K562 (cell line): ENCODE measurements around the gene LRRTM1. TPM values are rescaled to one million over a fixed set of nuclear protein-coding genes. Genes with fewer than 3 reads are reported as not detected.

Source experiments
- ATAC-seq: fragments of 200-7000 bp; cut with Tn5 transposase; 3 replicates; pipeline ENCODE4 v1.9.1; 2020; ENCODE audit warnings: moderate library complexity
- BruUV-seq: library from RNA; stranded (reverse); fragments of 400-500 nt; replicated peaks from 2 replicates; lab custom pipeline; 2021; lab: Mats Ljungman, UMichigan
- CTCF ChIA-PET: fragments of 300-600 bp; formaldehyde crosslinking; extraction: SDS; loops from one replicate; lab custom pipeline; 2021; ENCODE audit warnings: low intra/inter-chr PET ratio; lab: Yijun Ruan, JAX
- POLR2A ChIA-PET: fragments of 300-600, 350-650 bp; sonication (Branson Sonifier 250); formaldehyde crosslinking; extraction: SDS; loops from one replicate; lab custom pipeline; 2021; ENCODE audit warnings: antibody characterized with exemption, inconsistent platforms; lab: Yijun Ruan, JAX
- DNase-seq, 4 experiments: peaks; one replicate each; pipeline versions ENCODE4 v3.0.0 to v3.0.0-alpha.2; 2011 to 2018; ENCODE audit warnings: low spot score in 3 of 4, mixed read lengths in 3 of 4; ENCODE audit errors: extremely low read depth in 1 of 4
- FAIRE-seq: peaks from 2 replicates; lab custom pipeline; 2011; peaks lifted over from hg19 to GRCh38; lab: Jason Lieb, UNC
- H2AFZ ChIP-seq: 2 replicates; pipeline ENCODE4 v1.6.0; 2011; ENCODE audit warnings: low read depth, low read length, control low read depth, inconsistent platforms
- H3K27ac ChIP-seq: fragments of 200-600 bp; 3 replicates; pipeline ENCODE4 v1.8.0; 2011; ENCODE audit warnings: low read depth, mild to moderate bottlenecking, control low read depth, inconsistent platforms, low read length, moderate library complexity, mixed read lengths; ENCODE audit errors: extremely low read depth
- H3K27me3 ChIP-seq, 2 experiments: fragments of 300-600 bp in 1 of 2; 2 replicates in 1 of 2; 3 replicates in 1 of 2; pipeline versions ENCODE4 v1.6.0 to v1.8.0; 2011; ENCODE audit warnings: inconsistent platforms in 2 of 2, low read length in 2 of 2, mild to moderate bottlenecking in 1 of 2, mixed read lengths in 1 of 2, moderate library complexity in 1 of 2; ENCODE audit not compliant: control insufficient read depth in 2 of 2, insufficient read depth in 2 of 2
- H3K36me3 ChIP-seq: fragments of 300-600 bp; 3 replicates; pipeline ENCODE4 v1.8.0; 2011; ENCODE audit warnings: mild to moderate bottlenecking, low read length, inconsistent platforms; ENCODE audit not compliant: control insufficient read depth, insufficient read depth
- H3K4me1 ChIP-seq, 2 experiments: fragments of 200-600 bp in 1 of 2; replicated peaks in 1 of 2; 2 replicates in 1 of 2; 3 replicates in 1 of 2; pipeline versions ENCODE4 v1.5.1 to v1.8.0; 2011; ENCODE audit warnings: inconsistent platforms in 2 of 2, low read length in 2 of 2, mild to moderate bottlenecking in 1 of 2, mixed read lengths in 1 of 2, moderate library complexity in 1 of 2; ENCODE audit not compliant: control insufficient read depth in 2 of 2, insufficient read depth in 2 of 2
- H3K4me2 ChIP-seq: 2 replicates; pipeline ENCODE4 v1.6.1; 2011; ENCODE audit warnings: low read length, control low read depth, inconsistent platforms, mixed read lengths; ENCODE audit not compliant: insufficient read depth
- H3K4me3 ChIP-seq: fragments of 200-600 bp; sonication (generic), shearing (Covaris generic); 2 replicates; pipeline ENCODE4 v1.5.1; 2016; ENCODE audit warnings: control low read depth, inconsistent platforms
- H3K79me2 ChIP-seq: fragments of 200-600 bp; 3 replicates; pipeline ENCODE4 v1.8.0; 2011; ENCODE audit warnings: low read length, inconsistent platforms; ENCODE audit not compliant: control insufficient read depth, insufficient read depth
- H3K9ac ChIP-seq, 2 experiments: 2 replicates each; pipeline versions ENCODE4 v1.6.0 to v1.6.1; 2011; ENCODE audit warnings: low read depth in 2 of 2, low read length in 2 of 2, control low read depth in 1 of 2, inconsistent platforms in 1 of 2, mild to moderate bottlenecking in 1 of 2, mixed read lengths in 1 of 2; ENCODE audit not compliant: insufficient read depth in 1 of 2
- H3K9me1 ChIP-seq: one replicate; pipeline ENCODE4 v1.6.0; 2011; ENCODE audit warnings: inconsistent platforms, mild to moderate bottlenecking, low read length, moderate library complexity; ENCODE audit not compliant: control insufficient read depth, insufficient read depth
- H3K9me3 ChIP-seq: replicated peaks from 2 replicates; pipeline ENCODE4 v1.5.1; 2011; ENCODE audit warnings: low read depth, low read length, inconsistent platforms; ENCODE audit not compliant: control insufficient read depth, insufficient read depth
- H4K20me1 ChIP-seq: replicated peaks from 2 replicates; pipeline ENCODE4 v1.6.1; 2011; ENCODE audit warnings: low read length, inconsistent platforms, mixed read lengths; ENCODE audit not compliant: control insufficient read depth, insufficient read depth
- ETV5 ChIP-seq: sonication (generic); formaldehyde crosslinking; IDR thresholded peaks from 2 replicates; pipeline ENCODE4 v1.4.0; 2020; ENCODE audit warnings: low read depth, mild to moderate bottlenecking, missing genetic modification reagents
- ZNF134 ChIP-seq: fragments of 250-450 bp; sonication (Bioruptor Pico); conservative IDR thresholded peaks from 2 replicates; pipeline ENCODE4 v1.4.0; 2020
- ZNF253 ChIP-seq: fragments of 250-450 bp; sonication (Bioruptor Pico); conservative IDR thresholded peaks from 2 replicates; pipeline ENCODE4 v1.6.1; 2021; ENCODE audit warnings: mild to moderate bottlenecking
- WGBS: fragments of 100-300 bp; shearing (Covaris generic); methylation state at CpG from one replicate; pipeline ENCODE4 v1.1.6; 2016; ENCODE audit warnings: low coverage, mixed read lengths; ENCODE audit not compliant: insufficient coverage; ENCODE audit errors: missing lambda C conversion rate; 5-methylcytosine and 5-hydroxymethylcytosine counted together
- in situ Hi-C: fragments of 300-500 bp; cut with MboI; formaldehyde crosslinking; loops from 4 replicates; pipeline ENCODE4 v1.15.0; 2018; ENCODE audit warnings: inconsistent platforms, mixed read lengths
- intact Hi-C: fragments of 100-400 bp; cut with micrococcal nuclease; formaldehyde crosslinking; loops from 2 replicates; pipeline ENCODE4 v1.14.2; 2022
- polyA plus RNA-seq, 8 experiments: library from polyadenylated mRNA; depleted of rRNA in 4 of 8; stranded (reverse) in 5 of 8; unstranded in 3 of 8; fragments of >200 nt; fragmentation: Nextera tagmentation in 2 of 8; fragmentation: Illumina TruSeq in 1 of 8; extraction: Ambion mirVana in 2 of 8; extraction: Trizol in 1 of 8; gene quantifications; 2 replicates each; pipeline versions ENCODE4 v1.2.1 to v1.2.3, GENCODE V29; 2011 to 2014; ENCODE audit warnings: inconsistent platforms in 1 of 8, missing spikeins in 1 of 8
- total RNA-seq, 7 experiments: library from RNA; depleted of rRNA in 6 of 7; stranded (reverse); fragments of >200 nt in 6 of 7; fragmentation: Illumina TruSeq in 2 of 7; extraction: Trizol in 2 of 7; gene quantifications; 2 replicates each; pipeline versions ENCODE4 v1.2.1 to v1.2.3, GENCODE V29; 2011 to 2021; ENCODE audit warnings: low replicate concordance in 1 of 7
- TF ChIP-seq, protein P1 (sequence below): fragments of 150-350 bp; conservative IDR thresholded peaks from 2 replicates; pipeline ENCODE4 v1.6.1; 2014; ENCODE audit warnings: low read length
- TF ChIP-seq, protein P2 (sequence below): fragments of 450-650 bp; IDR thresholded peaks from 2 replicates; pipeline ENCODE4 v1.6.1; 2018; ENCODE audit not compliant: partially characterized antibody

Gene LRRTM1
- total and polyA plus RNA-seq, 9 of the 15 experiments (the other 6 are each of a cell fraction or from before 2014, with no cell fraction given) = 0.07 to 0.33 (median 0.11) TPM; not detected in 6

DNA sequence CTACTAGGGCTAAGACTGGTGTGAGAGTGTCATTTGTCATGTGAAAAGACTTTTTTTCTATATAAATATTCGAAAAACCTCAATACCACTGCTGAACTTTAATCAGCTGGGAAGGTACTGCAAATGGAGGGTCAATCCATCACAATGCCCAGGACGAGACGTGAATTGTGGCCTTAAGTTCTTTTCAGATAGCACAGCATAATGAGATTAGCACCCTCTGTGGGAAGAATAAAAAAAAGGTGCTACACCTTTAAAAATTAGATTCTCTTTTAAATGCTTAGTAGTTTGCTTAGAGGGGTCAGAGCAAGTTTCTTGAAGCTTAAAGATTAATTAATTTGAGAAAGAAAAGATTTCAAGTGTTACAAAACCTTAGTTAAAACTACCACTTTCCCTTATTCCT, 5.6 kb downstream of the LRRTM1 start:
- H3K9me1 ChIP-seq = no peaks in the 10 kb centered on the region
- H2AFZ ChIP-seq = no peak overlapping the region
- H3K4me2 ChIP-seq = no peak overlapping the region
- H3K4me1 ChIP-seq = peaks cover 0 to 19% of the 10 kb centered on the region in 2 experiments; a peak in 3 of 5 replicates
- no peaks in the 10 kb centered on the region for H3K9me3 ChIP-seq
- ATAC-seq (no peak), FAIRE-seq (peak; percentile 6), DNase-seq (no peak)
- WGBS = 9% methylated on average over 3 of the region's 3 CpGs
- peaks cover 19 to 20% of the 10 kb centered on the region in 2 experiments for H3K27me3 ChIP-seq
- H3K36me3 ChIP-seq = no peaks in the 10 kb centered on the region
- in situ Hi-C loops (no loop called here), intact Hi-C loops (loop anchor here (10.0 kb wide), 1 partner anchor 224 kb away; no protein-coding TSS in a partner anchor)
- H3K27ac ChIP-seq = no peak overlapping the region
- ChIA-PET CTCF (no interaction called here), POLR2A (no interaction called here)
- H3K9ac ChIP-seq = no peak overlapping the region
- TF ChIP-seq, protein P1, sequence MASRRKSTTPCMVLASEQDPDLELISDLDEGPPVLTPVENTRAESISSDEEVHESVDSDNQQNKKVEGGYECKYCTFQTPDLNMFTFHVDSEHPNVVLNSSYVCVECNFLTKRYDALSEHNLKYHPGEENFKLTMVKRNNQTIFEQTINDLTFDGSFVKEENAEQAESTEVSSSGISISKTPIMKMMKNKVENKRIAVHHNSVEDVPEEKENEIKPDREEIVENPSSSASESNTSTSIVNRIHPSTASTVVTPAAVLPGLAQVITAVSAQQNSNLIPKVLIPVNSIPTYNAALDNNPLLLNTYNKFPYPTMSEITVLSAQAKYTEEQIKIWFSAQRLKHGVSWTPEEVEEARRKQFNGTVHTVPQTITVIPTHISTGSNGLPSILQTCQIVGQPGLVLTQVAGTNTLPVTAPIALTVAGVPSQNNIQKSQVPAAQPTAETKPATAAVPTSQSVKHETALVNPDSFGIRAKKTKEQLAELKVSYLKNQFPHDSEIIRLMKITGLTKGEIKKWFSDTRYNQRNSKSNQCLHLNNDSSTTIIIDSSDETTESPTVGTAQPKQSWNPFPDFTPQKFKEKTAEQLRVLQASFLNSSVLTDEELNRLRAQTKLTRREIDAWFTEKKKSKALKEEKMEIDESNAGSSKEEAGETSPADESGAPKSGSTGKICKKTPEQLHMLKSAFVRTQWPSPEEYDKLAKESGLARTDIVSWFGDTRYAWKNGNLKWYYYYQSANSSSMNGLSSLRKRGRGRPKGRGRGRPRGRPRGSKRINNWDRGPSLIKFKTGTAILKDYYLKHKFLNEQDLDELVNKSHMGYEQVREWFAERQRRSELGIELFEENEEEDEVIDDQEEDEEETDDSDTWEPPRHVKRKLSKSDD = no peak
- TF ChIP-seq ETV5 (no peak), ZNF134 (no peak), ZNF253 (no peak)
- TF ChIP-seq, protein P2, sequence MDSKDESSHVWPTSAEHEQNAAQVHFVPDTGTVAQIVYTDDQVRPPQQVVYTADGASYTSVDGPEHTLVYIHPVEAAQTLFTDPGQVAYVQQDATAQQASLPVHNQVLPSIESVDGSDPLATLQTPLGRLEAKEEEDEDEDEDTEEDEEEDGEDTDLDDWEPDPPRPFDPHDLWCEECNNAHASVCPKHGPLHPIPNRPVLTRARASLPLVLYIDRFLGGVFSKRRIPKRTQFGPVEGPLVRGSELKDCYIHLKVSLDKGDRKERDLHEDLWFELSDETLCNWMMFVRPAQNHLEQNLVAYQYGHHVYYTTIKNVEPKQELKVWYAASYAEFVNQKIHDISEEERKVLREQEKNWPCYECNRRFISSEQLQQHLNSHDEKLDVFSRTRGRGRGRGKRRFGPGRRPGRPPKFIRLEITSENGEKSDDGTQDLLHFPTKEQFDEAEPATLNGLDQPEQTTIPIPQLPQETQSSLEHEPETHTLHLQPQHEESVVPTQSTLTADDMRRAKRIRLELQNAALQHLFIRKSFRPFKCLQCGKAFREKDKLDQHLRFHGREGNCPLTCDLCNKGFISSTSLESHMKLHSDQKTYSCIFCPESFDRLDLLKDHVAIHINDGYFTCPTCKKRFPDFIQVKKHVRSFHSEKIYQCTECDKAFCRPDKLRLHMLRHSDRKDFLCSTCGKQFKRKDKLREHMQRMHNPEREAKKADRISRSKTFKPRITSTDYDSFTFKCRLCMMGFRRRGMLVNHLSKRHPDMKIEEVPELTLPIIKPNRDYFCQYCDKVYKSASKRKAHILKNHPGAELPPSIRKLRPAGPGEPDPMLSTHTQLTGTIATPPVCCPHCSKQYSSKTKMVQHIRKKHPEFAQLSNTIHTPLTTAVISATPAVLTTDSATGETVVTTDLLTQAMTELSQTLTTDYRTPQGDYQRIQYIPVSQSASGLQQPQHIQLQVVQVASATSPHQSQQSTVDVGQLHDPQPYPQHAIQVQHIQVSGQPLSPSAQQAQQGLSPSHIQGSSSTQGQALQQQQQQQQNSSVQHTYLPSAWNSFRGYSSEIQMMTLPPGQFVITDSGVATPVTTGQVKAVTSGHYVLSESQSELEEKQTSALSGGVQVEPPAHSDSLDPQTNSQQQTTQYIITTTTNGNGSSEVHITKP = no peak
- no peaks in the 10 kb centered on the region for H3K79me2 ChIP-seq
- H4K20me1 ChIP-seq = no peaks in the 10 kb centered on the region
- no TSS peak for BruUV-seq
- H3K4me3 ChIP-seq = no peak overlapping the region
